Prostate gland (tissue), 2 donors: ENCODE data around the gene PSD2.

Experiments
- POLR2A ChIP-seq: fragments of 450-650 bp; IDR thresholded peaks from one replicate; pipeline ENCODE4 v1.6.1; 2016; ENCODE audit warnings: antibody characterized with exemption, mild to moderate bottlenecking
- POLR2AphosphoS5 ChIP-seq: sonication (generic); formaldehyde crosslinking; IDR thresholded peaks from one replicate; pipeline ENCODE4 v1.6.1; 2017; ENCODE audit warnings: antibody characterized with exemption
- TF ChIP-seq, protein P1 (sequence below), 4 experiments: fragments of 200-600 bp in 2 of 4; fragments of 450-650 bp in 2 of 4; sonication (generic) in 2 of 4; IDR thresholded peaks; 1 replicate in 3 of 4; 2 replicates in 1 of 4; pipeline ENCODE4 v1.5.1; 2016 to 2019; ENCODE audit warnings: antibody characterized with exemption in 4 of 4, mild to moderate bottlenecking in 2 of 4, moderate library complexity in 2 of 4

GRCh38 chr5:139859013-139859412 lies 63.4 kb downstream of the PSD2 start:
- TF ChIP-seq, protein P1, sequence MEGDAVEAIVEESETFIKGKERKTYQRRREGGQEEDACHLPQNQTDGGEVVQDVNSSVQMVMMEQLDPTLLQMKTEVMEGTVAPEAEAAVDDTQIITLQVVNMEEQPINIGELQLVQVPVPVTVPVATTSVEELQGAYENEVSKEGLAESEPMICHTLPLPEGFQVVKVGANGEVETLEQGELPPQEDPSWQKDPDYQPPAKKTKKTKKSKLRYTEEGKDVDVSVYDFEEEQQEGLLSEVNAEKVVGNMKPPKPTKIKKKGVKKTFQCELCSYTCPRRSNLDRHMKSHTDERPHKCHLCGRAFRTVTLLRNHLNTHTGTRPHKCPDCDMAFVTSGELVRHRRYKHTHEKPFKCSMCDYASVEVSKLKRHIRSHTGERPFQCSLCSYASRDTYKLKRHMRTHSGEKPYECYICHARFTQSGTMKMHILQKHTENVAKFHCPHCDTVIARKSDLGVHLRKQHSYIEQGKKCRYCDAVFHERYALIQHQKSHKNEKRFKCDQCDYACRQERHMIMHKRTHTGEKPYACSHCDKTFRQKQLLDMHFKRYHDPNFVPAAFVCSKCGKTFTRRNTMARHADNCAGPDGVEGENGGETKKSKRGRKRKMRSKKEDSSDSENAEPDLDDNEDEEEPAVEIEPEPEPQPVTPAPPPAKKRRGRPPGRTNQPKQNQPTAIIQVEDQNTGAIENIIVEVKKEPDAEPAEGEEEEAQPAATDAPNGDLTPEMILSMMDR (IDR thresholded peaks at IDR 0.05): no peak
- no peak for TF ChIP-seq POLR2AphosphoS5
- TF ChIP-seq POLR2A: no peak
